ENCODE measurements around the gene TYSND1. TPM values are rescaled to one million over a fixed set of nuclear protein-coding genes. Genes with fewer than 3 reads are reported as not detected.

Gene TYSND1
- 7.4 and 8.5 TPM in 2 replicates for total RNA-seq

GRCh38 chr10:70146489-70147258, at the start of gene TYSND1:
Gene TYSND1, minus strand, starts transcription at chr10:70146700. Its CDS starts 114 bp downstream, at chr10:70146586.

GRCh38 chr10:70132098-70133029, 14.1 kb downstream of the TYSND1 start, which contains the start of gene AIFM2:
Gene AIFM2, minus strand, starts transcription at chr10:70132825. Its CDS starts 8,741 bp downstream, at chr10:70124084.

Other genes starting within 250 kb of the TYSND1 start
- not detected in 2 replicates for gene MACROH2A2, start 93.9 kb downstream of the TYSND1 start, total RNA-seq
- 2.3 and 2.8 TPM in 2 replicates for gene AIFM2, start 13.9 kb downstream of the TYSND1 start, total RNA-seq
- gene SAR1A, start 23.8 kb upstream of the TYSND1 start, total RNA-seq: 117 and 123 TPM in 2 replicates
- gene PPA1, start 86.7 kb upstream of the TYSND1 start, total RNA-seq: 182 and 187 TPM in 2 replicates
- gene NPFFR1, start 137.3 kb upstream of the TYSND1 start, total RNA-seq: not detected in 2 replicates
- 10.5 and 10.9 TPM in 2 replicates for gene LRRC20, start 235.9 kb upstream of the TYSND1 start, total RNA-seq